H1 (cell line): ENCODE results near the gene BRI3BP. TPM values are rescaled to one million over a fixed set of nuclear protein-coding genes. Genes with fewer than 3 reads are reported as not detected.

Source experiments
- CTCF ChIA-PET: fragments of 300-600 bp; sonication (Branson Sonifier 250); formaldehyde crosslinking; loops from one replicate; lab custom pipeline; 2021; ENCODE audit not compliant: partially characterized antibody; lab: Charles Lee
- POLR2A ChIA-PET: fragments of 300-600 bp; sonication (Branson Sonifier 250); formaldehyde crosslinking; loops from one replicate; lab custom pipeline; 2021; ENCODE audit warnings: inconsistent platforms; ENCODE audit not compliant: partially characterized antibody; lab: Charles Lee
- DNase-seq, 2 experiments: peaks; one replicate each; pipeline versions ENCODE4 v3.0.0 to v3.0.0-alpha.2; 2010 to 2022; ENCODE audit warnings: low spot score in 2 of 2, low read depth in 1 of 2, mixed read lengths in 1 of 2
- FAIRE-seq: peaks from 2 replicates; lab custom pipeline; 2011; peaks lifted over from hg19 to GRCh38; lab: Jason Lieb, UNC
- H2AFZ ChIP-seq: 2 replicates; pipeline ENCODE4 v1.8.1; 2012; ENCODE audit warnings: low read length, inconsistent platforms
- H2AK5ac ChIP-seq: 2 replicates; pipeline ENCODE4 v1.6.1; 2013; ENCODE audit warnings: low read depth, low read length
- H2BK120ac ChIP-seq: replicated peaks from 2 replicates; pipeline ENCODE3; 2013; ENCODE audit warnings: low read depth, low read length, inconsistent platforms
- H2BK12ac ChIP-seq: 2 replicates; pipeline ENCODE4 v1.6.1; 2013; ENCODE audit warnings: low read depth, low read length
- H2BK15ac ChIP-seq: 2 replicates; pipeline ENCODE4 v1.6.1; 2013; ENCODE audit warnings: low read length
- H2BK20ac ChIP-seq: 2 replicates; pipeline ENCODE4 v1.6.1; 2013; ENCODE audit warnings: low read length
- H2BK5ac ChIP-seq: 2 replicates; pipeline ENCODE4 v1.6.1; 2013; ENCODE audit warnings: low read depth, low read length
- H3K14ac ChIP-seq: 2 replicates; pipeline ENCODE4 v1.6.1; 2013; ENCODE audit warnings: inconsistent platforms; ENCODE audit not compliant: insufficient read length
- H3K18ac ChIP-seq: 2 replicates; pipeline ENCODE4 v1.6.1; 2013; ENCODE audit warnings: low read length; ENCODE audit errors: extremely low read depth
- H3K23ac ChIP-seq: 2 replicates; pipeline ENCODE4 v1.6.1; 2013; ENCODE audit warnings: inconsistent platforms; ENCODE audit not compliant: insufficient read length
- H3K23me2 ChIP-seq: 2 replicates; pipeline ENCODE4 v1.6.1; 2013; ENCODE audit warnings: low read depth, low read length
- H3K27ac ChIP-seq: 2 replicates; pipeline ENCODE4 v1.6.1; 2011; ENCODE audit warnings: low read depth, low read length, inconsistent platforms
- H3K27me3 ChIP-seq, 4 experiments: replicated peaks in 1 of 4; 1 replicate in 1 of 4; 2 replicates in 3 of 4; pipeline versions ENCODE4 v1.6.1 to v1.8.1; 2011 to 2013; ENCODE audit warnings: low read length in 3 of 4, mild to moderate bottlenecking in 3 of 4, inconsistent platforms in 2 of 4, mixed read lengths in 2 of 4, moderate library complexity in 1 of 4; ENCODE audit not compliant: control insufficient read depth in 3 of 4, insufficient read depth in 3 of 4; ENCODE audit errors: extremely low read depth in 1 of 4
- H3K36me3 ChIP-seq, 4 experiments: 2 replicates each; pipeline versions ENCODE4 v1.6.1 to v1.8.1; 2011 to 2013; ENCODE audit warnings: mild to moderate bottlenecking in 4 of 4, low read length in 3 of 4, moderate library complexity in 2 of 4, control low read depth in 1 of 4, inconsistent platforms in 1 of 4; ENCODE audit not compliant: insufficient read depth in 4 of 4, control insufficient read depth in 2 of 4
- H3K4ac ChIP-seq: replicated peaks from 2 replicates; pipeline ENCODE3; 2013; ENCODE audit warnings: low read length, low read depth, mixed read lengths, inconsistent platforms; ENCODE audit not compliant: insufficient read length
- H3K4me1 ChIP-seq, 4 experiments: replicated peaks in 1 of 4; 1 replicate in 1 of 4; 2 replicates in 3 of 4; pipeline versions ENCODE4 v1.6.1 to v1.8.1; 2011 to 2013; ENCODE audit warnings: low read length in 3 of 4, inconsistent platforms in 2 of 4, mixed read lengths in 1 of 4; ENCODE audit not compliant: insufficient read depth in 4 of 4, control insufficient read depth in 3 of 4
- H3K4me2 ChIP-seq, 2 experiments: 2 replicates each; pipeline versions ENCODE4 v1.6.1 to v1.8.1; 2011 to 2013; ENCODE audit warnings: low read depth in 2 of 2, low read length in 2 of 2, control low read depth in 1 of 2, inconsistent platforms in 1 of 2, mild to moderate bottlenecking in 1 of 2; ENCODE audit not compliant: insufficient read depth in 1 of 2
- H3K4me3 ChIP-seq, 4 experiments: fragments of 200-600, 300-600 bp in 1 of 4; sonication (generic), shearing (Covaris generic), sonication (Bioruptor Twin) in 1 of 4; 2 replicates each; pipeline versions ENCODE4 v1.5.1 to v1.8.1; 2011 to 2016; ENCODE audit warnings: low read length in 4 of 4, low read depth in 3 of 4, control low read depth in 2 of 4, inconsistent platforms in 2 of 4, mild to moderate bottlenecking in 2 of 4, mixed read lengths in 1 of 4, moderate library complexity in 1 of 4; ENCODE audit not compliant: insufficient read depth in 2 of 4; ENCODE audit errors: extremely low read depth in 1 of 4
- H3K56ac ChIP-seq: replicated peaks from 2 replicates; pipeline ENCODE3; 2013; ENCODE audit warnings: low read depth, mild to moderate bottlenecking, mixed read lengths, low read length, inconsistent platforms; ENCODE audit not compliant: insufficient read length
- H3K79me1 ChIP-seq: 2 replicates; pipeline ENCODE4 v1.6.1; 2013; ENCODE audit warnings: low read depth, low read length, control low read depth
- H3K79me2 ChIP-seq, 2 experiments: 2 replicates each; pipeline versions ENCODE4 v1.6.1 to v1.8.1; 2012 to 2013; ENCODE audit warnings: low read length in 2 of 2, mild to moderate bottlenecking in 2 of 2, inconsistent platforms in 1 of 2; ENCODE audit not compliant: insufficient read depth in 2 of 2, control insufficient read depth in 1 of 2
- H3K9ac ChIP-seq, 4 experiments: replicated peaks in 1 of 4; 1 replicate in 1 of 4; 2 replicates in 3 of 4; pipeline versions ENCODE4 v1.6.1 to v1.8.1; 2011 to 2013; ENCODE audit warnings: low read depth in 3 of 4, low read length in 3 of 4, control low read depth in 2 of 4, mild to moderate bottlenecking in 2 of 4, moderate library complexity in 2 of 4, inconsistent platforms in 1 of 4; ENCODE audit errors: extremely low read depth in 1 of 4
- H3K9me3 ChIP-seq, 2 experiments: 2 replicates each; pipeline versions ENCODE4 v1.6.1 to v1.8.1; 2012 to 2013; ENCODE audit warnings: mild to moderate bottlenecking in 2 of 2, moderate library complexity in 2 of 2, control low read depth in 1 of 2, inconsistent platforms in 1 of 2, low read depth in 1 of 2, low read length in 1 of 2, mixed read lengths in 1 of 2; ENCODE audit not compliant: insufficient read depth in 2 of 2
- H4K20me1 ChIP-seq, 2 experiments: replicated peaks in 1 of 2; 2 replicates each; pipeline versions ENCODE3 to v1.8.1; 2011 to 2013; ENCODE audit warnings: inconsistent platforms in 2 of 2, low read length in 2 of 2, mild to moderate bottlenecking in 1 of 2; ENCODE audit not compliant: insufficient read depth in 2 of 2, control insufficient read depth in 1 of 2
- H4K5ac ChIP-seq: 2 replicates; pipeline ENCODE4 v1.6.1; 2013; ENCODE audit warnings: low read length, low read depth, mixed read lengths, inconsistent platforms; ENCODE audit not compliant: insufficient read length
- H4K8ac ChIP-seq: 2 replicates; pipeline ENCODE4 v1.8.0; 2013; ENCODE audit warnings: mild to moderate bottlenecking, moderate library complexity, low read length, inconsistent platforms; ENCODE audit not compliant: insufficient read depth; ENCODE audit errors: extremely low read depth
- H4K91ac ChIP-seq: replicated peaks from 2 replicates; pipeline ENCODE3; 2013; ENCODE audit warnings: low read length, mixed read lengths, inconsistent platforms; ENCODE audit not compliant: insufficient read length
- CBX5 ChIP-seq: fragments of 300-800, 300-1000 bp; sonication (generic); IDR thresholded peaks from 2 replicates; pipeline ENCODE4 v1.7.1; 2016; ENCODE audit warnings: antibody characterized with exemption, low read length, low read depth
- CBX8 ChIP-seq: fragments of 300-800, 300-1000 bp; sonication (generic); IDR thresholded peaks from 2 replicates; pipeline ENCODE4 v1.7.1; 2016; ENCODE audit warnings: low read depth, low read length, borderline replicate concordance
- CEBPB ChIP-seq: IDR thresholded peaks from 2 replicates; pipeline ENCODE4 v1.6.1; 2012; ENCODE audit warnings: low read depth, low read length
- EP300 ChIP-seq, 2 experiments: IDR thresholded peaks; 1 replicate in 1 of 2; 2 replicates in 1 of 2; pipeline ENCODE4 v1.6.1; 2011 to 2012; ENCODE audit warnings: low read depth in 2 of 2, low read length in 2 of 2, mild to moderate bottlenecking in 2 of 2, borderline replicate concordance in 1 of 2, inconsistent platforms in 1 of 2, moderate library complexity in 1 of 2
- GTF2F1 ChIP-seq: IDR thresholded peaks from 2 replicates; pipeline ENCODE4 v1.6.1; 2012; ENCODE audit warnings: low read depth, low read length, improper control_type of control experiment, borderline replicate concordance
- HDAC2 ChIP-seq, 2 experiments: fragments of 300-600 bp in 1 of 2; sonication (generic) in 1 of 2; IDR thresholded peaks; 2 replicates each; pipeline ENCODE4 v1.6.1; 2011 to 2012; ENCODE audit warnings: low read depth in 2 of 2, low read length in 2 of 2, mild to moderate bottlenecking in 2 of 2, moderate library complexity in 2 of 2, borderline replicate concordance in 1 of 2, inconsistent platforms in 1 of 2
- KDM5A ChIP-seq: fragments of 200-600 bp; IDR thresholded peaks from 2 replicates; pipeline ENCODE4 v1.7.1; 2012; ENCODE audit warnings: mild to moderate bottlenecking, low read length, inconsistent platforms, mixed read lengths
- PHF8 ChIP-seq: fragments of 200-600 bp; sonication (generic); conservative IDR thresholded peaks from 2 replicates; pipeline ENCODE4 v1.7.1; 2012; ENCODE audit warnings: low read depth, mild to moderate bottlenecking, inconsistent platforms, low read length, moderate library complexity
- SP1 ChIP-seq: IDR thresholded peaks from 2 replicates; pipeline ENCODE4 v1.6.1; 2011; ENCODE audit warnings: low read depth, low read length
- SUZ12 ChIP-seq: fragments of 200-600 bp; sonication (generic); IDR thresholded peaks from 2 replicates; pipeline ENCODE4 v1.6.1; 2012; ENCODE audit warnings: mild to moderate bottlenecking, inconsistent platforms, low read length, moderate library complexity, mixed read lengths
- TBP ChIP-seq: IDR thresholded peaks from 2 replicates; pipeline ENCODE4 v1.6.1; 2011; ENCODE audit warnings: low read depth, low read length, improper control_type of control experiment
- TEAD4 ChIP-seq: IDR thresholded peaks from 2 replicates; pipeline ENCODE4 v1.6.1; 2012; ENCODE audit warnings: low read depth, low read length, inconsistent platforms, mixed read lengths
- YY1 ChIP-seq: IDR thresholded peaks from 2 replicates; pipeline ENCODE4 v1.6.1; 2011; ENCODE audit warnings: low read depth, mild to moderate bottlenecking, low read length
- WGBS, 2 experiments: shearing (Covaris generic) in 1 of 2; methylation state at CpG; one replicate each; pipeline versions ENCODE4 v1.1.6 to v1.1.7; 2013 to 2015; ENCODE audit warnings: low lambda C conversion rate in 2 of 2, mixed read lengths in 2 of 2, inconsistent platforms in 1 of 2, low coverage in 1 of 2, missing lambda C conversion rate in 1 of 2; ENCODE audit not compliant: insufficient replicate concordance in 2 of 2, insufficient coverage in 1 of 2, insufficient read length in 1 of 2; ENCODE audit errors: extremely low coverage in 1 of 2, missing lambda C conversion rate in 1 of 2; 5-methylcytosine and 5-hydroxymethylcytosine counted together
- polyA plus RNA-seq, 7 experiments: library from polyadenylated mRNA; depleted of rRNA in 3 of 7; stranded (reverse) in 5 of 7; unstranded in 2 of 7; fragments of >200 nt in 5 of 7; fragments of 200-250 nt in 2 of 7; gene quantifications; 1 replicate in 5 of 7; 2 replicates in 1 of 7; 4 replicates in 1 of 7; pipeline versions ENCODE4 v1.2.1 to v1.2.3, GENCODE V29; 2011 to 2013; ENCODE audit warnings: missing spikeins in 2 of 7, mixed read lengths in 2 of 7
- total RNA-seq: library from RNA; stranded (reverse); fragmentation: NEBNext Ultra II Directional; extraction: Animal tissue kit (Norgen Biotek cat#: 25700); gene quantifications from 2 replicates; pipeline ENCODE4 v1.2.1, GENCODE V29; 2021

BRI3BP gene
- total and polyA plus RNA-seq, 2 of the 8 experiments (the other 6 are each of a cell fraction or from before 2014, with no cell fraction given): 5.4 to 14.2 TPM

- Histone ChIP-seq H3K23ac (no peak overlapping the region), H3K9ac (no peak overlapping the region), H3K79me2 (no peaks in the 10 kb centered on the region), H3K4me2 (no peak overlapping the region), H2BK20ac (no peak overlapping the region), H2BK12ac (no peak overlapping the region), H3K36me3 (peaks cover 19 to 66% (median 55%) of the 10 kb centered on the region in 4 experiments), H3K56ac (no peak overlapping the region), H3K23me2 (no peaks in the 10 kb centered on the region), H3K27me3 (no peaks in the 10 kb centered on the region), H3K4ac (no peak overlapping the region), H3K4me1 (no peaks in the 10 kb centered on the region), H3K79me1 (no peaks in the 10 kb centered on the region), H2BK5ac (no peak overlapping the region), H3K9me3 (no peaks in the 10 kb centered on the region; a peak in 1 of 4 replicates), H3K14ac (no peak overlapping the region), H2AK5ac (no peak overlapping the region), H3K27ac (no peak overlapping the region), H4K8ac (no peak overlapping the region), H2BK15ac (no peak overlapping the region), H4K91ac (no peak overlapping the region), H3K4me3 (no peak overlapping the region), H3K18ac (no peak overlapping the region), H4K5ac (no peak overlapping the region), H4K20me1 (peaks cover 0 to 6% of the 10 kb centered on the region in 2 experiments), H2BK120ac (no peak overlapping the region), H2AFZ (no peak overlapping the region)
- no peak for FAIRE-seq
- POLR2A ChIA-PET: interaction anchor here (1.2 kb wide), 1 partner anchor 38 kb away, joined by 3 read pairs; no protein-coding TSS in a partner anchor
- CTCF ChIA-PET: interaction anchor here (1.0 to 1.4 kb wide), 2 partner anchors 21 to 928 kb away, joined by 3 to 4 read pairs; no protein-coding TSS in a partner anchor
- DNase-seq: no peak
- TF ChIP-seq EP300 (IDR thresholded peaks at IDR 0.05; ENCODE audit: borderline replicate concordance in 1 of 2, low read depth in 2 of 2, low read length in 2 of 2) (no peak), KDM5A (no peak), HDAC2 (IDR thresholded peaks at IDR 0.05; ENCODE audit: borderline replicate concordance in 1 of 2, low read depth in 2 of 2, low read length in 2 of 2) (no peak), CBX8 (no peak), YY1 (no peak), SUZ12 (no peak), CBX5 (no peak), TEAD4 (no peak), SP1 (no peak), CEBPB (no peak), TBP (no peak), PHF8 (no peak), GTF2F1 (no peak)
- WGBS, 2 experiments: 89% methylated on average over 29 of the region's 29 CpGs; no CpG with 5 or more reads in 1 of the 2 experiments
These were observed 32.4 kb upstream of the BRI3BP start for GRCh38 chr12:124961055-124961454.
